ENCODE measurements around the gene ENOX1. TPM values are rescaled to one million over a fixed set of nuclear protein-coding genes. Genes with fewer than 3 reads are reported as not detected.
"Not testable (repeated sequence)": the region's sequence is repeated elsewhere in the genome, so short reads cannot be mapped to it uniquely, and the experiment has no call there.

ENOX1 gene
- total RNA-seq, 1 experiment from 2014 or later, result 0.35 TPM

GRCh38 chr13:43171489-43171888 is 615.3 kb downstream of the ENOX1 start:
- H3F3A ChIP-seq (ENCODE audit: insufficient read depth, low read depth), result no peaks in the 10 kb centered on the region
- no peaks in the 10 kb centered on the region for H3K4me1 ChIP-seq (replicated peaks; ENCODE audit: insufficient read depth)
- no peak for TF ChIP-seq EZH2 (IDR thresholded peaks at IDR 0.05; ENCODE audit: low read depth)
- TF ChIP-seq, protein P1, sequence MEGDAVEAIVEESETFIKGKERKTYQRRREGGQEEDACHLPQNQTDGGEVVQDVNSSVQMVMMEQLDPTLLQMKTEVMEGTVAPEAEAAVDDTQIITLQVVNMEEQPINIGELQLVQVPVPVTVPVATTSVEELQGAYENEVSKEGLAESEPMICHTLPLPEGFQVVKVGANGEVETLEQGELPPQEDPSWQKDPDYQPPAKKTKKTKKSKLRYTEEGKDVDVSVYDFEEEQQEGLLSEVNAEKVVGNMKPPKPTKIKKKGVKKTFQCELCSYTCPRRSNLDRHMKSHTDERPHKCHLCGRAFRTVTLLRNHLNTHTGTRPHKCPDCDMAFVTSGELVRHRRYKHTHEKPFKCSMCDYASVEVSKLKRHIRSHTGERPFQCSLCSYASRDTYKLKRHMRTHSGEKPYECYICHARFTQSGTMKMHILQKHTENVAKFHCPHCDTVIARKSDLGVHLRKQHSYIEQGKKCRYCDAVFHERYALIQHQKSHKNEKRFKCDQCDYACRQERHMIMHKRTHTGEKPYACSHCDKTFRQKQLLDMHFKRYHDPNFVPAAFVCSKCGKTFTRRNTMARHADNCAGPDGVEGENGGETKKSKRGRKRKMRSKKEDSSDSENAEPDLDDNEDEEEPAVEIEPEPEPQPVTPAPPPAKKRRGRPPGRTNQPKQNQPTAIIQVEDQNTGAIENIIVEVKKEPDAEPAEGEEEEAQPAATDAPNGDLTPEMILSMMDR (conservative IDR thresholded peaks at IDR 0.05), result no peak
- H3K27ac ChIP-seq, result no peak overlapping the region
- no peak for DNase-seq
- no peaks in the 10 kb centered on the region for H3K9me2 ChIP-seq (ENCODE audit: insufficient read depth)
- no peak overlapping the region for H3K4me3 ChIP-seq
- H3K27me3 ChIP-seq (ENCODE audit: insufficient read depth, low read depth), result no peaks in the 10 kb centered on the region
- no peak overlapping the region for H2AFZ ChIP-seq
- H4K20me1 ChIP-seq (ENCODE audit: insufficient read depth), result no peaks in the 10 kb centered on the region
- no peak overlapping the region for H3K4me2 ChIP-seq
- H3K9me3 ChIP-seq (ENCODE audit: insufficient read depth, low read depth), result no peaks in the 10 kb centered on the region
- no TSS peak for BruUV-seq (replicated peaks)
- ChIA-PET POLR2A (ENCODE audit: unreplicated experiment) (interaction anchor here (0.6 kb wide), 1 partner anchor 1343 kb away, joined by 3 read pairs; no protein-coding TSS in a partner anchor), CTCF (no interaction called here)
- H3K79me2 ChIP-seq (ENCODE audit: low read depth), result no peaks in the 10 kb centered on the region
- intact Hi-C loops (cut with micrococcal nuclease; ENCODE audit: unreplicated experiment), result no loop called here
- no peaks in the 10 kb centered on the region for H3K36me3 ChIP-seq (ENCODE audit: low read depth)

DNA sequence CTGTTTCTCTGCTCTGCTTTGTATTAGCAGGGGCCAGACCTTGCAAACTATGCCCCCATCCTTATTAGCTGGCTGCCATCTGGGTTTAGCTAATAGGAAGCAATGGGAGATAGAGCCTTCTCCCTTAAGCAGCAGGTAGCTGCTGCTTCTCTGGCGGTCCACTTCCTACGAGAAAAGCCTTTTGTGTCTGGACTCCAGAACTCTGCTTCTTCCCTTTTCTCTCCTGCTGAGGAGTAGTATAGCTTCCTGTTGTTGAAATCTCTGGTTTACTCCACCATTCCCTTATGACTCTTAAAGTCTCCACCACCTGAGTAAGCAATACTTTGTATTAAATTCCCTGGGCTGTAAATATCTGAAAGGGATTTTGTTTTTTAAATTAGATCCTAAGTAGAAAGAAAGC is 616.3 kb downstream of the ENOX1 start:
- intact Hi-C loops (cut with micrococcal nuclease; ENCODE audit: unreplicated experiment), result no loop called here
- Histone ChIP-seq H3K79me2 (ENCODE audit: low read depth) (no peaks in the 10 kb centered on the region), H3F3A (ENCODE audit: insufficient read depth, low read depth) (no peaks in the 10 kb centered on the region), H4K20me1 (ENCODE audit: insufficient read depth) (no peaks in the 10 kb centered on the region), H3K4me3 (no peak overlapping the region), H3K27me3 (ENCODE audit: insufficient read depth, low read depth) (no peaks in the 10 kb centered on the region), H3K27ac (no peak overlapping the region), H3K9me2 (ENCODE audit: insufficient read depth) (no peaks in the 10 kb centered on the region), H3K36me3 (ENCODE audit: low read depth) (no peaks in the 10 kb centered on the region), H3K4me2 (no peak overlapping the region), H3K4me1 (replicated peaks; ENCODE audit: insufficient read depth) (no peaks in the 10 kb centered on the region), H2AFZ (no peak overlapping the region), H3K9me3 (ENCODE audit: insufficient read depth, low read depth) (no peaks in the 10 kb centered on the region)
- ChIA-PET CTCF (no interaction called here), POLR2A (ENCODE audit: unreplicated experiment) (no interaction called here)
- BruUV-seq (replicated peaks), result no TSS peak
- no peak for DNase-seq
- TF ChIP-seq EZH2 (IDR thresholded peaks at IDR 0.05; ENCODE audit: low read depth), result no peak
- TF ChIP-seq, protein P1 (conservative IDR thresholded peaks at IDR 0.05), result no peak

DNA sequence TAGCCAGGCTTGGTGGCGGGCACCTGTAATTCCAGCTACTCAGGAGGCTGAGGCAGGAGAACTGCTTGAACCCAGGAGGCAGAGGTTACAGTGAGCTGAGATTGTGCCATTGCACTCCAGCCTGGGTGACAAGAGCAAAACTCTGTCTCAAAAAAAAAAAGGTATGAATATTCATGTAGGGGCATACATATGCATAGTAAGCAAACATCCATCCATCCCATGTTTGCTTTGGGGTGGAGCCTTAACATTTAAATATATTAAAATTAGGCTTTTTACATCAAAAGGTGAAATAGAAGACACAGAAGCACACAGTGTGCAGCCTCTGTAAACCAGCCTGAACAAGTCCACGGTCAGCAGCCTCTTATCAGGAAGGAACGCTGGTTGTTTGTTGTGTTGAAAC is 618.3 kb downstream of the ENOX1 start:
- DNase-seq; H3F3A ChIP-seq (ENCODE audit: insufficient read depth, low read depth); H3K27ac ChIP-seq; H3K79me2 ChIP-seq (ENCODE audit: low read depth); H3K4me1 ChIP-seq (replicated peaks; ENCODE audit: insufficient read depth); intact Hi-C loops (cut with micrococcal nuclease; ENCODE audit: unreplicated experiment); H3K36me3 ChIP-seq (ENCODE audit: low read depth); H2AFZ ChIP-seq; POLR2A ChIA-PET (ENCODE audit: unreplicated experiment); BruUV-seq (replicated peaks); H4K20me1 ChIP-seq (ENCODE audit: insufficient read depth); H3K4me3 ChIP-seq; H3K9me2 ChIP-seq (ENCODE audit: insufficient read depth); H3K9me3 ChIP-seq (ENCODE audit: insufficient read depth, low read depth); H3K27me3 ChIP-seq (ENCODE audit: insufficient read depth, low read depth); CTCF ChIA-PET; H3K4me2 ChIP-seq: not testable (repeated sequence)

DNA sequence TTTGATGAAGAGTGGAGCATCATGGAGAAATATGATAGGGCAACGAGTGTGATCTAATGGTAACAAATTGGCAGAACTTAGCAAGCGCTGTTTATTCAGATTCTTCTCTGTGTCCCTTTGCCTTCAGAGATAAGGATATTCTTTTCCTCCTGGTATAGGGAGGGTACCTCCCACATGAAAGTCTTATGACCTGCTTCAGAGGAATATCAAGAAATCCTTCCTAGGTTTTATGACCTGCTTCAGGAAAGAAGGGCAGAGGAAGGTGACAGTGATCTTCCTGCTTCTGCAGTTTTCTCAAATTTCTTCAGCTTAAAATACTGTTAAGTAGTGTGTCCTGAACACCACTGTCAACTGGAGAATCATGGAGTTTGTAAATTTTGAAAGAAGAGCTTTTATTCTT is 619.0 kb downstream of the ENOX1 start:
- CTCF ChIA-PET, result no interaction called here
- Histone ChIP-seq H3K9me2 (ENCODE audit: insufficient read depth) (no peaks in the 10 kb centered on the region), H3K36me3 (ENCODE audit: low read depth) (no peaks in the 10 kb centered on the region), H3K4me3 (no peak overlapping the region), H4K20me1 (ENCODE audit: insufficient read depth) (no peaks in the 10 kb centered on the region), H3K79me2 (ENCODE audit: low read depth) (no peaks in the 10 kb centered on the region), H2AFZ (no peak overlapping the region), H3K4me2 (no peak overlapping the region), H3K27ac (no peak overlapping the region), H3K9me3 (ENCODE audit: insufficient read depth, low read depth) (no peaks in the 10 kb centered on the region), H3F3A (ENCODE audit: insufficient read depth, low read depth) (no peaks in the 10 kb centered on the region), H3K27me3 (ENCODE audit: insufficient read depth, low read depth) (no peaks in the 10 kb centered on the region), H3K4me1 (replicated peaks; ENCODE audit: insufficient read depth) (no peaks in the 10 kb centered on the region)
- intact Hi-C loops (cut with micrococcal nuclease; ENCODE audit: unreplicated experiment), result no loop called here
- TF ChIP-seq, protein P1 (conservative IDR thresholded peaks at IDR 0.05), result no peak
- no peak for TF ChIP-seq EZH2 (IDR thresholded peaks at IDR 0.05; ENCODE audit: low read depth)
- no TSS peak for BruUV-seq (replicated peaks)
- POLR2A ChIA-PET (ENCODE audit: unreplicated experiment), result no interaction called here
- DNase-seq, result no peak
